HG02678 (cell line): ENCODE data around the gene CLC.
A peak's percentile ranks its signal among the peaks of the same experiment; 100 is the strongest.
"Not testable (repeated sequence)": the region's sequence is repeated elsewhere in the genome, so short reads cannot be mapped to it uniquely, and the experiment has no call there.

Source experiments
- ATAC-seq: cut with Tn5 transposase; IDR thresholded peaks from one replicate; pipeline ENCODE4 v1.9.1; 2021; ENCODE audit warnings: mild to moderate bottlenecking, moderate library complexity; ENCODE audit not compliant: unreplicated experiment

The CLC gene

DNA sequence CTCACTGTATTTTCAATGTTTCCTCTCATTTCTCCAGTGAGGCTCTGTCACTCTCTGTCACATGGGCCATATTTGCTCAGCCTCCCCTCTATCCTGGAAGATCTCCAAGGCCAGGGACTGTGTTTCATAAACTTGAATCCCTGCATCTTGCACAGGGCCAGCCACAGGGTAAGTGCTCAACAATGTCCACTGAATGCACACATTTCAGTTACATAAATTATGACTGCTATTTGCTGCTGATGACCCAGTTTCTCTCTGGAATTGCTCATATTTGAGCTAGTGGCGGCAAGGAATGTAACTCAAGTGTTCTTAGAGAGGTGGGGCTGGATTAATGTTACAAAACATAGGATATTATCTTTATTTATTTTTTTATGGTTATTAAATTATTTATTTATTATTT is 6.1 kb downstream of the CLC start:
- ATAC-seq = no peak

DNA sequence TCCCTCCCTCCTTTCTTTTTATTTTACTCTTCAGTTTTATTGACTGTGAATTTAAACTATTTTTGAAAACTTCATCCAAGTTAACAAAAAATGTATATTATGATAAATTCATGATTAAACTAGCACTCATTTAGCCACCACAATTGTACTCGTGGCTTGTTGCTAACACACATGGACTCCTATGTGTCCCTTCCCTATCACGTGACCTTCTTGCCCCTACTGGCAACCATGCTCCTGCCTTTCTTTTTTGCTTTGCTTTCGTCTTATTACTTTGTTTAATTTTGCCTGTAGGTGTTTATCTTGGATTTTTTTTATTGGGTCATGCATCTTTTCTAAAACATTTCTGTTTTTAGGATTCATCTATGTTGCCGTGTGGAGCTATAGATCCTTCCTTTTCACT is 8.2 kb downstream of the CLC start:
- no peak for ATAC-seq

DNA sequence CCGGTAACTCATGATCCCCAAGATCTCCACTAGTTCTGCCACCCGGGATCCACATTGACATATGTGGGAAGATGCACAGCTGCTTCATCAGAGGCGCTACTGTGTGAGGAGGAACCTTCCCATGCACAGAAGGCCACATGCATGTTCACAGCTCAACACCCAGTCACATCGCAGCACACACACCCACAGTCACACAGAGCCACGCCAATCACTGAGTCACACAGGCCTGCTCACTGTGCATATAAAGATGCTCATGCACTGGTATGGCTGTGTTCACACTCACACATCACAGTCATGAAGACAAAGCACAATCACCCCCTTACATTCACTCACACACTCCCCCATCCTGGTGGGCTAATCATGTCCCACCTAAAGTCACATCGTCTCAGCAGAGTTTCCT is 9.8 kb downstream of the CLC start:
- no peak for ATAC-seq

DNA sequence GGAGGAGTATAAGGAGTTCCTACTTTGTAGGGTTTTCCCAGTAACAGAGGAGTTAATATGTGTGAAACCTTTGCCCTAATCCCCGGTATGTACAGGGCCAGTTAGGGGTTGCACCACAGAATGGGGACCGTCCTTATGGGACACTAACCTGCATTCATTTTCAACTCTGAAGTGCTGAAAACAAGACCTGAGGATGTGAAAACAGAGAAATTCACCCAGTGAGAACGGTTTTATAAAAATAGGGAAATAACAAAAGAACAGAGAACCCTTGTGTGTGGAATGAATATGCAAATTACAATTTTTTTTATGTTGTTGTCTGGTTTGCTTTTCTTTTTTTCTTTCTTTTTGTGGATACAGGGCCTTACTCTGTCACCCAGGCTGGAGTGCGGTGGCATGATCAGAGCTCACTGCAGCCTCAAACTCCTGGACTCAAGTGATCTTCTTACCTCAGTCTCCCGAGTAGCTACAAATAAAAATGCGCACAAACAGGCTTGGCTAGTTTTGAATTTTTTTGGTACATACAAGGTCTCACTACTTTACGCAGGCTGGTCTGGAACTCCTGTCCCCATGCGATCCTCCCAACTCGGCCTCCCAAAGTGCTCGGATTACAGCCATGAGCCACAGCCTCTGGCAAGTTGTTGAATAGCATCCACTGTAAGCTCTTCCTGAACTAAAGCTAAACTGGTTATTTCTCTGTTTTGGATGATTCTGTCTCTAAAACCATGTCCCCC is 10.6 kb downstream of the CLC start:
- no peak for ATAC-seq

DNA sequence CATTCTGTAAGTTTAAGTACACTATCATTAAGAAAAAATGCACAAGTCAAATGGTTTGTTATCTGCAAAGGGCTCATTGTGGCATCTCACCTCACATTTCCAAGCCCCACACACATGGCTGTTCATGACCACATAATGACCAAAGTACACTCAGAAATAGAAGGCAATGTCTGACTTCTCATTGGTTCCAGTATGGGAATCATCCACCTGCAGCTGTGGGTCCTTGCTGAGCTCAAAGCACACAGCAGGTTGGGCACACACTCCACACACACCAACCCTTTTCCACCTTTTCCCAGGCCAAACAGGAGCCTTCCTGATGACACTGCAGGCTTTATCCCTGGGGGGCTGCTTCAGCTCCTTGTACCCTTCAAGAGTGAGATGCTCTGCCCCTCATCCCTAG is 11.8 kb downstream of the CLC start:
- no peak for ATAC-seq

DNA sequence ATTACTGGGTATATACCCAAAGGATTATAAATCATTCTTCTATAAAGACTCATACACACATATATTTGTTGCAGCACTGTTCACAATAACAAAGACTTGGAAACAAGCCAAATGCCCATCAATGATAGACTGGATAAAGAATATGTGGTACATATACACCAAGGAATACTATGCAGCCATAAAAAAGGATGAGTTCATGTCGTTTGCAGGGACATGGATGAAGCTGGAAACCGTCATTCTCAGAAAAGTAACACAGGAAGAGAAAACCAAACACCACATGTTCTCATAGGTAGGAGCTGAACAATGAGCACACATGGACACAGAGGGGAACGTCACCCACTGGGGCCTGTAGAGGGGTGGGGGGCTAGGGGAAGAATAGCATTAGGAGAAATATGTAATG is 17.7 kb downstream of the CLC start:
- not testable (repeated sequence) for ATAC-seq

DNA sequence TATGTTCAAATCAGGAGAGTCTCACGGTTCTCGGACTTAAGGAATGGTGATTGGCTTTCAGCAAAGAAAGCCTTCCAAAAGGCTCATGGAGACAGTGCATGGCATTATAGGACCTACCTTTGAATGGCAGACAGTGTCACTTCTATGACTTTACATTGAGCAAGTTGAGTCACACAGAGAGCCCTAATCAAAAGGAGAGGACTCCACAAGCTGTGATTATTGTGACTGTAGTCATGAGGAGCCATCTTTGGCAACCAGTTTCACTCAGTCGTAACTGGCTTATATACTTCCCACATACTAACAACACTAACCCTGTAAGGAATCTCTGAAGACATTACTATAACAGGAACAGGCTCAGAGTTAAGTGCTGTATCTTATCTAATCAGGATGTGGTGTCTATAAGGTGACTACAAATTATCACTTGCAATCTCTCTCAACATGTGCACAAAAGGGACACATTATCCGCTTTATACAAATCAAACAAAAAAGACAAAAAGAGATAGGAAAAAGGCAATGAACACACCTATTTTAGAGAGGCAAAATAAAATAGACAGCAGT is 27.4 kb downstream of the CLC start:
- ATAC-seq = no peak

DNA sequence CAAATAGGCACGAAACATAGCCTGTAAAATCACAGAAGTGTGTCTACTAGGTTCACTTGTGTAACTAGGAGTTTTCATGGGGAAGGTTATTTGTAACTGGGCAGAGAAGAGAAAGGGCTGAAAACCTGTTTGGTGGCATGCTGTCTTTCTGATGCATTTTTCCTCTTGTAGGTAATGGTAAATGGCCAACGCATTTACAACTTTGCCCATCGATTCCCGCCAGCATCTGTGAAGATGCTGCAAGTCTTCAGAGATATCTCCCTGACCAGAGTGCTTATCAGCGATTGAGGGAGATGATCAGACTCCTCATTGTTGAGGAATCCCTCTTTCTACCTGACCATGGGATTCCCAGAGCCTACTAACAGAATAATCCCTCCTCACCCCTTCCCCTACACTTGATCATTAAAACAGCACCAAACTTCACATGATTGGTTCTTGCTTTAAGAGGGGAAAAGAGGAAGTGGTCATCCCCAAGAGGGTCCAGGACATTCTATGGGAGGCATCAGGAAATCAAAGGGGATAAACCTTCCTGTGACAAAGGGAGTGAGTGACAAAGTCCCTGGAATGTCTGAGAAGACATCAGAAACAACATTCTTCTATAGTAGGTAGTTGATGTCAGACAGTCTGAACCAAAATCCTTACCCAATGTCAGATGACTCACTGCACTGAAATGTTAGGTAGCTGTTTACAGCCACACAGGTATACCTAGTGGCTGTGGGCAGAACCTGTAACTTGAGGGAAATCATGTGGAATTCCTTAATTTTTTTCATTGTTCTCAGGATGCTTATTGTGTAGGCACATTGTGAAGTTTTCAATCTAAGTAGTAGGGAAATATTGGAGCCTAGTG is 28.6 kb downstream of the CLC start:
- no peak for ATAC-seq

DNA sequence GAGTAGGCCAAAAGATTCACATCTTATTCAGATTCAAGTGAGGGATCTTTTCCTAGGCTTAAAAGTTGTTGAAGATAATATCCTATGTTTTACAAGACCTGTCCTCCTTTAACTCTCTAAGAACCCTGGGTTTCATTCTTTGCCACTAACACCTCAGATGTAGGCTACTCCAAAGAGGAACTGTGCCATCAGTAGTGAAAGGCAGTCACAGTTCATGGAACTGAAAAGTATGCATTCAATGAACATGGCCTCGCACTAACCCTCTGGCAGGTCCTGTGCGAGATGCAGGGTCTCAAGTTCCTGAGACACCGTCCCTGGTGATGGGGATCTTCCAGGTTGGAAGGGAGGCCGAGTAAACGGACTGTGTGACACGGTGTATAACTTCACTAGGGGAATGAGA is 29.2 kb downstream of the CLC start:
- ATAC-seq = no peak

DNA sequence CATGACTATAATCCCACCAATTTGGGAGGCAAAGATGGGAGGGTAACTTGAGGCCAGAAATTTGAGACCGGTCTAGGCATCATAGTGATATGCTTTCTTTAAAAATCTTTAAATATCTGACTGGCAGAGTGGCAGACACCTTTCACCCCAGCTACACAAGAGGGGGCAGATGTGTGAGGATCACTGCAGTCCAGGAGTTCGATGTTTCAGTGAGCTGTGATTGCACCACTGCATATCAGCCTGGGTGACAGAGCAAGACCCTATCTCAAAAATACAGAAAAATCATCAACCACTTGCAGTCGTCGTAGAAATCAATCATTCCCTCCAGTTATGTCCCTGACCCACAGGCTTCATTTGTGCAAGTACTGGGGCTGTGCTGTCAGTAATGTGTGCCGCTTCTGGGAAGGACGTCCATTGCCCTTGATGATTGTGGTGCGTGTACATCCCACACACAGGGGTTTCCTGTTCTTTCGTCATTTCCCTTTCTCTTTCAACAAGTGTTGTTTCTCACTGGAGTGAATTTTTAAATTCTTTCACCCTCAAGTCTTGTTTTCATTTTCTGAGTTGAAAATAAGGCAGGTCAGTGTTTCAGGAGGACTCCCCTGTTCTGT is 32.1 kb downstream of the CLC start:
- ATAC-seq = no peak

DNA sequence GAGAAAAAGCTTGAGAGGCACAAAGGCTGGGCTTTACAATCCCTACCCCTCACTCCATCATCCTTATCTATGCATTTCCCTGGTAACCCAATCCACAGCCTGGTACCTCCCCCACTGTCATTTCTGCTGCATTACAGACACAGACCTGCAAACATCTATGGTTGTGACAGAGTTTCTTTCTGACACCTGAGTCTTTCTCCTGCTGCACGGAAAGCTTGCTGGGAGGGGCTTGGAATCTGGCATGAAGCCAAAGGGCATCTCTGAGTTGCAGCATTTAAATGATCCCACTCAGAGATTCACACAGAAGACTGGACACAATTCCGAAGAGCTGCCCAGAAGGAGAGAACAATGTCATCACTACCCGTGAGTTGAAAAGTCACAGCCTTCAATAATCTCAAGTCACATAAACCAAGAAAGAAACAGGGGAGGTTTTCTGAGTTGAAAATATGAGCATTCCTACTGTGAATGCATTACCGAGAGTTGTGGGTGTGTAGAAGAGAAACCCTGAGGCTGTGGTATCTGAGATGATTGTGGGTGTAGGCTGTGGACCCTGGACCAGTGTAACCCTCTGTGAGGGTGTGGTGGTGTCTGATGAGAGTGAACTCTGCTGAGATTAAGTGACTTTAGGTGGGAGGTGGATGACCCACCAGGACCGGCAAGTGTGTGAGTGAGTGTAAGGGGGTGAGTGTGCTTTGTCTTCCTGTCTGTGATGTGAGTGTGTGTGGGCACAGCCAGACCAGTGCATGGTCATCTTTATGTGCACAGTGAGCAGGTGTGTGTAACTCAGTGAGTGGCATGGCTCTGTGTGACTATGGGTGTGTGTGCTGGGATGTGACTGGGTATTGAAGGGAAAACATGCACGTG is 33.4 kb downstream of the CLC start, which contains the start of gene LGALS14:
Gene LGALS14, plus strand, starts transcription at position 301 of the 864 bp plus-strand sequence. Its CDS starts 48 bp downstream, at position 349.
- no peak for ATAC-seq

DNA sequence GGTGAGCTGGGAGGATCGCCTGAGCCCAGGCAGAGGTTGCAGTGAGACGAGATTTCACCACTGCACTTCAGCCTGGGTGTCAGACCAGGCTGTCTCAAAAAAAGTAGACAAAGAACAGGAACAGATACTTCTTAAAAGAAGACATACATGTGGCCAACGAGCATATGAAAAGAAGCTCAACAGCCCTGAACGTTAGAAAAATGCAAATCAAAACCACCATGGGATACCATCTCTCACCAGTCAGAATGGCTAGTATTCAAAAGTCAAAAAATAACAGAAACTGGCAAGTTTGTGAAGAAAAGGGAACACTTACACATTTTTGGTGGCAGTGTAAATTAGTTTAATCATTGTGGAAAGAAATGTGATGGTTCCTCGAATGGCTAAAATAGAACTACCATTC is 36.5 kb downstream of the CLC start:
- ATAC-seq = peak; percentile 64

DNA sequence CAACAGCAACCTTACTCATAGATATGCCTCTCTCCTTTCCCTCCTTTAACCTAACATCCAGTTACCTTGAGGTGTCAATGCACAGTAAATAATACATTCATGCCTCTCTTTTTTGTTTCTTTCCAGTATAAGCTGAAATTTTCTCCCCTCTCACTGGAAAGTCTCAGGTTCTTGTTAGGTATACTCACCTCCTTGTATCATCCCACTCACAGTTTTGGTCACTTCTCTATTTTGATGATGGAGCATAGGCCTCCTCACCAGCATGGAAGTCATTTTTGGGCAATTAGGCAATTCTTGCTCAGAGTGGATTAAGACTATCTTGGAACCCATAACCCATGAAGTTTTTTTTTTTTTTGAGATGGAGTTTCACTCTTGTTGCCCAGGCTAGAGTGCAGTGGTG is 39.3 kb downstream of the CLC start:
- no peak for ATAC-seq

DNA sequence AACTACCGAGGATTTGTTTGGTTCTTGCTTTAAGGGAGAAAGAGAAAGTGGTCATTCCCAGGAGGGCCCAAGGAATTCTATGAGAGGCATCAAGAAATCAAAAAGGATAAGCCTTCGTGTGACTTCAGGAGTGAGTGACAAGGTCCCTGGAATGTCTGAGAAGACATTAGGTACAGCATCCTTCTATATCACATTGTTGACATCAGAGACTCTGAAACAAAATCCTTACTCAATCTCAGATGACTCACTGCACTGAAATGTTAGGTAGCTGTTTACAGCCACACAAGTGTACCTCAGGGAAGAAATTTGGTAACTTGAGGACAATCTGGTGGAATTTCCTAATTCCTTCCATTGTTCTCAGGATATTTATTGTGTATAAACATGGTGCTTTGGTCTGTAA is 41.4 kb downstream of the CLC start:
- no peak for ATAC-seq

DNA sequence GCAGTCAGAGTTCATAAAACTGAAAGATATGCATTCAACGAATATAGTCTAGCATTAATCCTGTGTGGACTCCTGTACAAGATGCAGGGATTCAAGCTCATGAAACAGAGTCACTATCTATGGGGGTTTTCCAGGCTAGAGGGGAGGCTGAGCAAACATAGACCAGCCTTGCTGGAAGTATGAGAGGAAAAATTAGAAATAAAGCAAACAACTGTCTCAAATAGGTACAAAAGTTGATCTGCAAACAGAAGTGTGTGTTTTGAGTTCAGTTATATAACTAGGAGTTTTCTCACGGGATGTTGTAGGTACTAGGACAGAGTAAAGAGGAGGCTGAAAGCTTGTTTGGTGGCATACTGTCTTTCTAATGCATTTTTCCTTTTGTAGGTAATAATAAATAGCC is 42.1 kb downstream of the CLC start:
- ATAC-seq = no peak

DNA sequence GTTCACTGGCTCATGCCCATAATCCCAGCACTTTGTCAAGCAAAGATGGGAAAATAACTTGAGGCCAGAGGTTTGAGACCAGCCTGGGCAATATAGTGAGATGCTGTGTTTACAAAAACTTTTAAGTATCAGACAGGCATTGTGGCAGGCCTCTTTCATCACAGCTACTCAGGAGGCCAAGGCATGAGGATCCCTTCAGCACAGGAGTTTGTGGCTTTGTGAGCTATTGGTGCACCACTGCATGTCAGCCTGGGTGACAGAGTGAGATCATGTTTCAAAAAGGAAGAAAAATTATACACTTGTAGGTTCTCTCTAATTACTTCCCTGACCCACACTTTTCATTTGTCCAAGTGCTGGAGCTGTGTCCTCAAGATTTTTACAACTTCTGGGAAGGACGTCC is 45.0 kb downstream of the CLC start:
- no peak for ATAC-seq

DNA sequence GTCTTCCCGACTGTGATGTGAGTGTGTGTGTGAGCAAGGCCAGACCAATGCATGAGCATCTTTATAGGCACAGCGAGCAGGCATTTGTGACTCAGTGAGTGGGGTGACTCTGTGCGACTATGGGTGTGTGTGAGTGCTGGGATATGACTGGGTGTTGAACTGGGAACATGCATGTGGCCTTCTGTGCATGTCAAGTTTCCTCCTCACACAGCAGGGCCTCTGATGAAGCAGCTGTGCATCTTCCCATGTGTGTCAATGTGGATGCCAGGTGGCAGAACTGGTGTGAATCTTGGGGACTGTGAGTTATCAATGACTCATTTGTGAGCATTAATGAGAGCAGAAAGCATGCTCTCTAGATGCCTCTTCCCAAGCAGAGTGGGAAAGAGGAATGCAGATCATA is 45.7 kb downstream of the CLC start:
- ATAC-seq = no peak

DNA sequence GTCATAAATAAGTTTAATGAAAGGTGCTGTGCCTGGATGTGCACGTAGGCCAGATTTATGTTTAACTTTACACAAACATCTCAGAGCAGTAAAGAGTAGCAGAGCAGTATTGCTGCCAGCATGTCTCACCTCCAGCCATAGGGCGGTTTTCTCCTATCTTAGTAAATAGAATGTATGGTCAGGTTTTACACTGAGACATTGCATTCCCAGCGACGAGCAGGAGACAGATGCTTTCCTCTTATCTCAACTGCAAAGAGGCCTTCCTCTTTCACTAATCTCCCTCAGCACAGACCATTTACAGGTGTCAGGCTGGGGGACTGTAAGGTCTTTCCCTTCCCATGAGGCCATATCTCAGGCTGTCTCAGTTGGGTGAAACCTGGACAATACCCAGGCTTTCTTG is 49.2 kb downstream of the CLC start:
- not testable (repeated sequence) for ATAC-seq

DNA sequence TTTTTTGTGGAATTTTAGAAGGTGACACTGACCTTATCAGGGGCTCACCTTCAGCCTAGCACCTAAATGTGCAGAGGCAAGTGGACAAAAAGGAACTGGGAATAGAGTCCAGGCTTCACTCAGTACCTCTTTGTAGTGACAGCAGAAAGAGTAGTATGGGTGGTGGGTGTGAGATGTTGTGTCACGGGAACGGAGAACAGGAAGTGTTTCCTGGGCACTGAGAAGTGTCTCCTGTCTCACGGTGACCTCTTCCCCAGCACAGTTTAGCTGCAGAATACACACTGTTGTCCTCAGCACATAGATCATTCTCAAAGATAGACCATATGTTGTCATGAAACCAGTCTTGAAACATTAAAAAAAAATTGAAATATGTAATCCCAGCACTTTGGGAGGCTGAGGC is 51.1 kb downstream of the CLC start:
- ATAC-seq = no peak

DNA sequence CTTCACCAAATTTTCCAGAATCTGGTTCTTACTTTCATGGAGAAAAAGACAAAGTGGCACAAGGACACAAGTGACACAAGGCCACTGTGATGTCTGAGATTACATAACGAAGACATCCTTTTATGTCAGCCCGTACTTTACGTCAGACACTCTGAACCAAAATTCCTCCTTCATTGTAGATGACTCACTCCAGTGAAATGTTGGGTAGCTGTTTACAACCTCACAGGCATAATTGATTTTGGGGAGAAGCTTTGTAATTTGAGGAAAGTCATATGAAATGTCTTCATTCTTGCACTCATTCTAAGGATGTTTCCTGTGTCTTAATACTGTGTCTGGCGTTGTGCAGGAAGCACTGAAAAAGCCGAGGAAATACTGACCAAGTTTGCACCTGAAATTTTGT is 53.6 kb downstream of the CLC start:
- ATAC-seq = no peak

DNA sequence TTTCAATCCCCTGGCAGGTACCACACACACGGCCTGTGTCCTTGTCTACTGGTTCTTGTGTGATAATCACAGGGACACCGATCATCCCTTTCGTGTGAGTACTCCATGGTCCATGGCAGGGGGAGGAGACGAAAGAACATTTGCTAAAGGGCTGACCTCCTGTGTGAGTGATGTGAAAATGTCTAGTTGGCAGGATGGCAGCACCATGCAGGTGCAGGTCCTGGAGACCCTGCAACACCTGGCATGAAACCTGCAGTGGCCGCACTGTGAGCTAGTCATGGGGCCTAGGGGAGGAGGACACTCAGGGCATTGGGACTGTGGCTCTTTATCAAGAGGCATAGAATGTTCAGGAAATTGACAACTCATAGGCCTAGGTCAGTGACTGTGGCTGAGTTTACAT is 56.4 kb downstream of the CLC start:
- no peak for ATAC-seq
